HG03095 (cell line): ENCODE measurements around the gene CCDC57.
A peak's percentile ranks its signal among the peaks of the same experiment; 100 is the strongest.
"Not testable (repeated sequence)": the region's sequence is repeated elsewhere in the genome, so short reads cannot be mapped to it uniquely, and the experiment has no call there.

ENCODE experiments used
- ATAC-seq: cut with Tn5 transposase; IDR thresholded peaks from one replicate; pipeline ENCODE4 v1.9.1; 2021; ENCODE audit warnings: moderate library complexity; ENCODE audit not compliant: unreplicated experiment

CCDC57 gene

DNA sequence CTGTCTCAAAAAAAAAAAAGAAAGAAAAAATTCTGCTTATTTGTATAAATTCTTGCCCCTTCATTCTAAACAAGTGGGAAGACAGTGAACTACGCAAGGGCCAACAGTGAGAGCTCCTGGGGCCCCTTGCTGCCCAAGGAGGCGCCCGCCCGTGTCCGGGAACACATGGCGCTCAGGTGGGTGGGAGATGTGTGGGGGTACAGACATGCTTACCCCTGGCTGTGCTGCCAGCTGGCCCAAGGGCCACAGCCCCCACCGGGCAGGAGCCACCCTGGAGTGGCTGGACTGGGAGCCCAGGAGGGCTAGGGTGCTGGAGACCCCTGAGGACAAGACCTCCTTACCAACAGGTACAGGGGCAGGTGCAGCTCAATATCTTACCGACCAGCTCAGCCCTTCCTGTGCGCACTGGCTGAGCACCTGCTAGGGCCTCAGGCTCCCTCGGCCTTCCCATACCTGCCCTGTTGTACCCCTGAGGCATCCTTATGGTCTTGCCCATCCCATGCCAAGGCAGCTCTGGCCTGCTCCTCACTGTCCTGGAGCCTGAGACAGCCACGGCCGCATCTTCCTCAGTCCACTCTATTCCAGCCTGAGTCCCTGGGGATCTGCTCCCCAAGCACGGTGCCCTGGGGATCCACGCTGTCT lies 56.2 kb downstream of the CCDC57 start:
- no peak for ATAC-seq

- no peak for ATAC-seq
These were observed 57.0 kb downstream of the CCDC57 start for GRCh38 chr17:82155606-82156005.

DNA sequence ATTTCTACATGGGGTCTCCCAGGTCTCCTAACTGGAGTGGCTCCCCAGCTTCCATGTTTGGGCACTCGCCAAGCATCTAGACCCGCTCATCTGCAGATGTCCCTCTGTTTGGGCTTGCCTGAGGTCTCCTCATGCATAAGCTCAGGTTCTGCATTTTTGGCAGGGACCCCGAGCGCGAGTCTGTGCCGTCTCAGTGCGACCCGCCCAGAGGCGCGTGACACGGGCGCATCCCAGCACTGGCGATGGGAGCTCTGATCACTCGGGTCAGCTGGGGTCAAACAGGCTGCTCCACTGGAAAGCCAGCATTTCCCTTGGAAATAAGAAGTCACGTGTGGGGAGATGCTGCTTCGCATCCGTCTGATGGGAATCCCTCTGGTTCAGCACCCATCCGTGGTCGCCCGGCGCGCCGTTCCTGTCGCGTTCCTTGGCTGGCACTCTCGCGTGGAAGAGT lies 57.7 kb downstream of the CCDC57 start:
- ATAC-seq: no peak

- ATAC-seq: peak; percentile 59
These were observed 58.8 kb downstream of the CCDC57 start for GRCh38 chr17:82153745-82154375.

DNA sequence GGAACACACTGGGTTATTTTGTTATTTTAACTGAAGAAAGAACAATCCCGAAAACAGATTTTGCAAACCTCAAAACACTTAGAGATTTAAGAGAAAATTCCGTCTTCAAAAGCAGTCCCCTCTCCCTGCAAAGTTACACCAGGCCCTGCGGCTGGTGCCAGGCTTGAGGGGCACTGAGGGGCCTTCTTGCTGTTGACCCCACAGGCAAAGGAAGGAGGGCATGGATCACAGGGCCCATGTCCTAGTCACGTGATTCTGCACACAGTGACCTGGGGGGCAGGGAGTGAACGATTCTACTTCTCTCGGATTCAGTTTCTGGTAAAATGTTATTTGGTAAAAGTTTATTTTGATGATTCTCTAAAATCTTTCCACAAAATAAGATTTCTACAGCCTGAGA lies 59.3 kb downstream of the CCDC57 start:
- ATAC-seq: no peak

DNA sequence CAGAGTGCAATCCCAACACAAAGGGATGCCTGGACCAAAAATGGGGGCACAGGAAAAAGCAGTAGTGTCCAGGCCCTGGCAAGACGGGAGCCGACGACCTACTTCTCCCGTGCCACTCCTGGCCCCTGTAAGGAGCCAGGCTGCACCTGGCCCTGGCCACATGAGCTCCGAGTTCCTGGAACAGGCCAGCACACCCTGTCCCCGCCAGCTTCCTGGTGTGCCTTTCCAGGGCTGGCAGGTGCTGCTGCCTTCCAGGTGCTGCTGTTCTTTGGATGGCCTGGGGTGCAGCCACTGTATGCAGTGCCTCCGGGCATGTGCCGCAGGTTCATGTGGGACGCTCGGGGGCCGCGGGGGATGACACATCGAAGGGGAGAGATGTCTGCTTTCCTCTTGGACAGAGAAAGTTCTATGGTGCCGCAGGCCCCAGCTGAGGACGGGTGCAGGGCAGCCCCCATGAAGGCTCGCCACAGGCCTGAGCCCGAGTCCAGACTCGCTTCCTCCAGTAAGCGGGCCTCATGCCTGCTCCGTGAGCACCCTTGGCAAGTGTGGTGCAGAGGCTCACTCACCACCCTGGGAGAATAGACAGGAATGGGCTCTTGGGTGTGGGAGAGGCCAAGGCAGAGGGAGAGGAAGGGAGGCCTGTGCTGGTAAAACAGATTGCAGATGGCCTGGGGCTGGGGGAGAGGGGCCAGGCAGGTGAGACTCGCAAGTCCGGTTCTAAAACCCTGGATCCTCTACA lies 59.9 kb downstream of the CCDC57 start:
- no peak for ATAC-seq

DNA sequence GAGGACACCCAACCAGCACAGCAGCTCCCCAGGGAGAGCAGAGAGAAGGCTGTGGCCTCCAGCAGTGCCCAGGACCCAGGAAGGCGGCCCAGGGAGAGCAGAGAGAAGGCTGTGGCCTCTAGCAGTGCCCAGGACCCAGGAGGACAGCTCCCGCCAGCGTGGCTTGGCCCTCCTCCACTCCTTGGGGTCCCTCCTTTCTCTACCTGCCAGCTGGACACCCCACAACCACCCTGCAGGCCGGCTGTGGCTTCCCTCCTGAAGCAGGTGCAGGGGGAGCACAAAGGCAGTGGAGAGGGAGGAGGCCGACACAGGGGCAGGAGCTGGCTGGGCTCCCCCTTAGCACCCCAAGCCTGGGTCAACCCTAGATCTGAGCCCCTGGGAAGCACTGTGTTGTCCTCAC lies 60.5 kb downstream of the CCDC57 start:
- ATAC-seq: no peak

GRCh38 chr17:82151106-82151957 lies 61.3 kb downstream of the CCDC57 start:
- ATAC-seq: no peak

DNA sequence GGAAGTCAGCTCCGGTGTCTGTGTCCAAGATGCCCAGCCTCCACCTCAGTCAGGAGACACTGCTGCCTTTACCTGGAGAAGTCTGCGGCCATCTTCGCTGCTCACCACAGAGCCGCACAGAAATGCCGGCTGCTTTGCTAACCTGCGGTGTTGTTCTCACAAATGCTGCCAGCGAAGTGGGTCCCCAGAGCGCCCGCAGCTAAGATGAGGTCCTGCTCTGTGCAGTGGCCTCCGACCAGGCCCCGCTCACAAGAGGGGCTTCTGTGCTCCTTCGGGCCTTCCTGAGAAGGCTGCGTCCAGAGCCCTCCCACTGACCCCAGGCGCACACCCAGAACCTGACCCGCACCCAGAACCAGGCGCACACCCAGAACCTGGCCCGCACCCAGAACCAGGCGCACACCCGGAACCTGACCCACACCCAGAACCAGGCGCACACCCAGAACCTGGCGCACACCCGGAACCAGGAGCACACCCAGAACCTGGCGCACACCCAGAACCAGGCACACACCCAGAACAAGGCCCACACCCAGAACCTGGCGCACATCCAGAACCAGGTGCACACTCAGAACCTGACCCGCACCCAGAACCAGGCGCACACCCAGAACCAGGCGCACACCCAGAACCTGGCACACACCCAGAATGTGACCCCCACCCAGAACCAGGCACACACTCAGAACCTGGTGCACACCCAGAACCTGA lies 63.1 kb downstream of the CCDC57 start:
- no peak for ATAC-seq

DNA sequence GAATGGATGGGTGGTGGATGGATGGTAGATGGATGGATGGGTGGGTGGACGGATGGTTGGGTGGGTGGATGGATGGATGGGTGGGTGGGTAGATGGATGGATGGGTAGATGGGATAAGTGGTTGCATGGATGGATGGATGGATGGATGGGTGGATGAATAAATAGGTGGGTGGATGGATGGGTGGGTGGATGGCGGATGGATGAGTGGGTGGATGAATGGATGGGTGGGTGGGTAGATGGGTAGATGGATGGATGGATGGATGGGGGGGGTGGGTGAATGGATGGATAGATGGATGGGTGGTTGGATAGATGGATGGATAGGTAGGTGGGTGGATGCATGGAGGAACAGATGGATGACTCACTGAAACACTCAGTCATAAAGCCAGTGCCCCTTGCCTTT lies 63.6 kb downstream of the CCDC57 start:
- ATAC-seq: no peak

- ATAC-seq: no peak
These were observed 64.6 kb downstream of the CCDC57 start for GRCh38 chr17:82148011-82148410.

- ATAC-seq: no peak
These were observed 65.7 kb downstream of the CCDC57 start for GRCh38 chr17:82146663-82147654.

GRCh38 chr17:82145550-82146155 lies 67.0 kb downstream of the CCDC57 start:
- no peak for ATAC-seq

DNA sequence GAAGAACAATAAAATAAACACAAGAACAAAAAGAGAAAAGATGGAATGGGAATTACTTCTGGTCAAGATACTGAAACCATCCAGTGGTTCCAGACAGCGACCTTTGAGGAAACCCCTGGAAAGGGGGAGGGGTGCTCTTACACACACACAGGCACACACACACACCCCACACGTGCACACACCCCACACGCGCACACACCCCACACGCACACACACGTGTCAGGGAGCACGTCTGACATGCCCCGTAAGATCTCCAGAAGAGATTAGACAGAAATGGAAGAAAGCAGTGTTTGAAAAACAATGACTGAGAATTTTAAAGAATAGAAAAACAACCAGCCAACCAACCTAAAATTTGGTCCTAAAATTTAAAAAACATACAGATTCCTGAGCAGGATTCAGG lies 69.3 kb downstream of the CCDC57 start:
- no peak for ATAC-seq

DNA sequence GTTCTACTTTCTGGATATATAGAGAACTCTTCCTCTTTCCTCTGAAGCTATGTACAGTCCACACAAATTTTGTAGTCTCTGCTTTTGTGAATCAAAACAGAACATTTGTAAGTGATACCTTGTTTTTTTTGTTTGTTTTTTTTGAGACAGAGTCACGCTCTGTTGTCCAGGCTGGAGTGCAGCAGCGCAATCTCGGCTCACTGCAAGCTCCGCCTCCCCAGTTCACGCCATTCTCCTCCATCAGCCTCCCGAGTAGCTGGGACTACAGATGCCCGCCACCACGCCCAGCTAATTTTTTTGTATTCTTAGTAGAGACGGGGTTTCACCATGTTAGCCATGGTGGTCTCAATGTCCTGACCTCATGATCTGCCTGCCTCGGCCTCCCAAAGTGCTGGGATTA lies 72.7 kb downstream of the CCDC57 start:
- not testable (repeated sequence) for ATAC-seq

- no peak for ATAC-seq
These were observed 74.1 kb downstream of the CCDC57 start for GRCh38 chr17:82138511-82138992.

- no peak for ATAC-seq
These were observed 78.5 kb downstream of the CCDC57 start for GRCh38 chr17:82134101-82134500.

GRCh38 chr17:82133166-82133953 lies 79.3 kb downstream of the CCDC57 start:
- not testable (repeated sequence) for ATAC-seq
